HEK293T (cell line): ENCODE results near the gene NOMO2.
"Not testable (repeated sequence)": the region's sequence is repeated elsewhere in the genome, so short reads cannot be mapped to it uniquely, and the experiment has no call there.

ENCODE experiments used
- ARNT ChIP-seq: fragments of 450-650 bp; IDR thresholded peaks from 2 replicates; pipeline ENCODE4 v1.6.1; 2017; ENCODE audit warnings: mild to moderate bottlenecking
- BHLHE40 ChIP-seq: fragments of 450-650 bp; IDR thresholded peaks from 2 replicates; pipeline ENCODE4 v1.6.1; 2016; ENCODE audit warnings: mild to moderate bottlenecking, moderate library complexity, borderline replicate concordance
- CTBP1 ChIP-seq: fragments of 450-650 bp; IDR thresholded peaks from 2 replicates; pipeline ENCODE4 v1.6.1; 2016; ENCODE audit warnings: borderline replicate concordance
- ELF4 ChIP-seq: fragments of 450-650 bp; IDR thresholded peaks from 2 replicates; pipeline ENCODE4 v1.6.1; 2017; ENCODE audit warnings: antibody characterized with exemption
- FOXA1 ChIP-seq: fragments of 450-650 bp; IDR thresholded peaks from 2 replicates; pipeline ENCODE4 v1.6.1; 2016; ENCODE audit warnings: mild to moderate bottlenecking
- FOXK2 ChIP-seq: fragments of 450-650 bp; IDR thresholded peaks from 2 replicates; pipeline ENCODE4 v1.6.1; 2016; ENCODE audit warnings: mild to moderate bottlenecking
- FOXM1 ChIP-seq: fragments of 450-650 bp; IDR thresholded peaks from 2 replicates; pipeline ENCODE4 v1.6.1; 2017; ENCODE audit warnings: mild to moderate bottlenecking, borderline replicate concordance
- HDGF ChIP-seq: fragments of 450-650 bp; IDR thresholded peaks from 2 replicates; pipeline ENCODE4 v1.6.1; 2017; ENCODE audit warnings: antibody characterized with exemption, borderline replicate concordance
- LEF1 ChIP-seq: fragments of 450-650 bp; IDR thresholded peaks from 2 replicates; pipeline ENCODE4 v1.6.1; 2017; ENCODE audit warnings: mild to moderate bottlenecking, borderline replicate concordance
- NFRKB ChIP-seq: fragments of 450-650 bp; IDR thresholded peaks from 2 replicates; pipeline ENCODE4 v1.6.1; 2016; ENCODE audit warnings: mild to moderate bottlenecking, moderate library complexity
- SP1 ChIP-seq: fragments of 450-650 bp; IDR thresholded peaks from 2 replicates; pipeline ENCODE4 v1.6.1; 2017
- SUZ12 ChIP-seq: fragments of 450-650 bp; IDR thresholded peaks from 2 replicates; pipeline ENCODE4 v1.6.1; 2016; ENCODE audit warnings: mild to moderate bottlenecking
- ZNF384 ChIP-seq: fragments of 450-650 bp; IDR thresholded peaks from 2 replicates; pipeline ENCODE4 v1.6.1; 2016
- TF ChIP-seq, protein P1 (sequence below): fragments of 450-650 bp; IDR thresholded peaks from 2 replicates; pipeline ENCODE4 v1.6.1; 2016

DNA sequence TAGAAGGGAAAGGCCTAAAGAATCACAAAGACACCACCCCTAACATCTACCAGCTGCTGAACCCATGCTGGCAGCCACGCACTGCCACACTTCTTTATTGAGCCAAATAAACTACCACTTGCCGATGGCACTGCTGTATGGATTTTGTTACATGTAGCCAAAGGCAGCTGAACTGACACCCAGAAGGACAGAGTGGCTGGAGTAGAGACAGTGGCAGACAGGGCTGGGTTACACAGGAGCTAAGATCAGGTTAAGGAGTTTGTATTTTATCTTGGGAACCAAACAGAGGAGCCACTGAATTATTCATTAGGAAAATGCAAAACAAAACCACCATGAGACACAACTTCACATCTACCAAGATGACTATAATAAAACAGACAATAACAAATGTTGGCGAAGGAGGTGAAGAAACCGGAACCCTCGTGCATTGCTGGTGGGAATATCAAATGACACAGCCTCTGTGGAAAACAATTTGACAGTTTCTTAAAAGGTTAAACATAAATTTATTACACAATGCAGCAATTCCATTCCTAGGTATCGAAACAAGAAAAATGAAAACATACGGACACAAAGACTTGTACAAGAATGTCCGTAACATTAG is 35.9 kb downstream of the NOMO2 start:
- TF ChIP-seq, protein P1, sequence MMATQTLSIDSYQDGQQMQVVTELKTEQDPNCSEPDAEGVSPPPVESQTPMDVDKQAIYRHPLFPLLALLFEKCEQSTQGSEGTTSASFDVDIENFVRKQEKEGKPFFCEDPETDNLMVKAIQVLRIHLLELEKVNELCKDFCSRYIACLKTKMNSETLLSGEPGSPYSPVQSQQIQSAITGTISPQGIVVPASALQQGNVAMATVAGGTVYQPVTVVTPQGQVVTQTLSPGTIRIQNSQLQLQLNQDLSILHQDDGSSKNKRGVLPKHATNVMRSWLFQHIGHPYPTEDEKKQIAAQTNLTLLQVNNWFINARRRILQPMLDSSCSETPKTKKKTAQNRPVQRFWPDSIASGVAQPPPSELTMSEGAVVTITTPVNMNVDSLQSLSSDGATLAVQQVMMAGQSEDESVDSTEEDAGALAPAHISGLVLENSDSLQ, result not testable (repeated sequence)
- TF ChIP-seq FOXM1, FOXK2, NFRKB, SUZ12, HDGF, FOXA1, ELF4, LEF1, SP1, CTBP1, ZNF384, BHLHE40, ARNT: not testable (repeated sequence)
